ENCODE results near the gene BOLA3.

DNA sequence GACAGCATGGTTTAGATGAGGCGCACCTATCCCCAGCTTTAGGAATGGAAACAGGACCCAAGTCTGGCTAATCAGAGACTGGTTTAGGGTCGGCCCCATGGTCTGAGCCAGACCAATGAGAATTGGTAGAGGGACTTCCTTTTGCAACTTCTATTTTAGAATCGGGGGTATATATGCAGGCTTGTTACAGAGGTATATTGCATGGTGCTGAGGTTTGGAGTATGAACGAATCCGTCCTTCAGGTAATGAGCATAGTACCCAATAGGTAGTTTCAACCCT is 1.5 kb upstream of the BOLA3 start:
- TF ChIP-seq, protein P1, sequence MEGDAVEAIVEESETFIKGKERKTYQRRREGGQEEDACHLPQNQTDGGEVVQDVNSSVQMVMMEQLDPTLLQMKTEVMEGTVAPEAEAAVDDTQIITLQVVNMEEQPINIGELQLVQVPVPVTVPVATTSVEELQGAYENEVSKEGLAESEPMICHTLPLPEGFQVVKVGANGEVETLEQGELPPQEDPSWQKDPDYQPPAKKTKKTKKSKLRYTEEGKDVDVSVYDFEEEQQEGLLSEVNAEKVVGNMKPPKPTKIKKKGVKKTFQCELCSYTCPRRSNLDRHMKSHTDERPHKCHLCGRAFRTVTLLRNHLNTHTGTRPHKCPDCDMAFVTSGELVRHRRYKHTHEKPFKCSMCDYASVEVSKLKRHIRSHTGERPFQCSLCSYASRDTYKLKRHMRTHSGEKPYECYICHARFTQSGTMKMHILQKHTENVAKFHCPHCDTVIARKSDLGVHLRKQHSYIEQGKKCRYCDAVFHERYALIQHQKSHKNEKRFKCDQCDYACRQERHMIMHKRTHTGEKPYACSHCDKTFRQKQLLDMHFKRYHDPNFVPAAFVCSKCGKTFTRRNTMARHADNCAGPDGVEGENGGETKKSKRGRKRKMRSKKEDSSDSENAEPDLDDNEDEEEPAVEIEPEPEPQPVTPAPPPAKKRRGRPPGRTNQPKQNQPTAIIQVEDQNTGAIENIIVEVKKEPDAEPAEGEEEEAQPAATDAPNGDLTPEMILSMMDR (IDR thresholded peaks at IDR 0.05), result no peak
- no peak for TF ChIP-seq POLR2A (IDR thresholded peaks at IDR 0.05)
